Ishikawa (cell line): ENCODE results near the gene DIPK1C.

Source experiments
- CEBPB ChIP-seq: IDR thresholded peaks from 2 replicates; pipeline ENCODE4 v1.6.1; 2012
- CREB1 ChIP-seq: IDR thresholded peaks from 2 replicates; pipeline ENCODE4 v1.6.1; 2012; ENCODE audit warnings: low read depth
- EGR1 ChIP-seq: IDR thresholded peaks from 2 replicates; pipeline ENCODE4 v1.6.1; 2012
- EP300 ChIP-seq: IDR thresholded peaks from 2 replicates; pipeline ENCODE4 v1.6.1; 2012; ENCODE audit warnings: borderline replicate concordance
- FOXM1 ChIP-seq: IDR thresholded peaks from 2 replicates; pipeline ENCODE4 v1.6.1; 2012; ENCODE audit warnings: low read depth, borderline replicate concordance
- NFIC ChIP-seq: IDR thresholded peaks from 2 replicates; pipeline ENCODE4 v1.6.1; 2012
- RAD21 ChIP-seq: IDR thresholded peaks from 2 replicates; pipeline ENCODE4 v1.6.1; 2012; ENCODE audit warnings: low read depth
- TAF1 ChIP-seq: IDR thresholded peaks from 2 replicates; pipeline ENCODE4 v1.6.1; 2012; ENCODE audit warnings: low read depth, mild to moderate bottlenecking
- TCF12 ChIP-seq: IDR thresholded peaks from 2 replicates; pipeline ENCODE4 v1.6.1; 2012; ENCODE audit warnings: low read depth
- TEAD4 ChIP-seq: IDR thresholded peaks from 2 replicates; pipeline ENCODE4 v1.6.1; 2012
- USF1 ChIP-seq: IDR thresholded peaks from 2 replicates; pipeline ENCODE4 v1.6.1; 2012
- YY1 ChIP-seq: IDR thresholded peaks from 2 replicates; pipeline ENCODE4 v1.6.1; 2012; ENCODE audit warnings: low read depth
- ZBTB7A ChIP-seq: IDR thresholded peaks from 2 replicates; pipeline ENCODE4 v1.6.1; 2012; ENCODE audit warnings: low read depth
- TF ChIP-seq, protein P1 (sequence below): IDR thresholded peaks from 2 replicates; pipeline ENCODE4 v1.6.1; 2012
- TF ChIP-seq, protein P2 (sequence below): IDR thresholded peaks from 2 replicates; pipeline ENCODE4 v1.6.1; 2012; ENCODE audit warnings: low read depth, mild to moderate bottlenecking

The DIPK1C gene

GRCh38 chr18:74412116-74412880 is 44.8 kb downstream of the DIPK1C start:
- TF ChIP-seq EGR1 (no peak), USF1 (0 out of 2 replicates have a peak, but pooled peaks have one; percentile 20)

- TF ChIP-seq, protein P1, sequence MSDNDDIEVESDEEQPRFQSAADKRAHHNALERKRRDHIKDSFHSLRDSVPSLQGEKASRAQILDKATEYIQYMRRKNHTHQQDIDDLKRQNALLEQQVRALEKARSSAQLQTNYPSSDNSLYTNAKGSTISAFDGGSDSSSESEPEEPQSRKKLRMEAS, result no peak
- no peak for TF ChIP-seq EP300
- TF ChIP-seq TEAD4, result no peak
- no peak for TF ChIP-seq TCF12
- TF ChIP-seq NFIC, result no peak
Observed at GRCh38 chr18:74411475-74411874, 45.6 kb downstream of the DIPK1C start.

DNA sequence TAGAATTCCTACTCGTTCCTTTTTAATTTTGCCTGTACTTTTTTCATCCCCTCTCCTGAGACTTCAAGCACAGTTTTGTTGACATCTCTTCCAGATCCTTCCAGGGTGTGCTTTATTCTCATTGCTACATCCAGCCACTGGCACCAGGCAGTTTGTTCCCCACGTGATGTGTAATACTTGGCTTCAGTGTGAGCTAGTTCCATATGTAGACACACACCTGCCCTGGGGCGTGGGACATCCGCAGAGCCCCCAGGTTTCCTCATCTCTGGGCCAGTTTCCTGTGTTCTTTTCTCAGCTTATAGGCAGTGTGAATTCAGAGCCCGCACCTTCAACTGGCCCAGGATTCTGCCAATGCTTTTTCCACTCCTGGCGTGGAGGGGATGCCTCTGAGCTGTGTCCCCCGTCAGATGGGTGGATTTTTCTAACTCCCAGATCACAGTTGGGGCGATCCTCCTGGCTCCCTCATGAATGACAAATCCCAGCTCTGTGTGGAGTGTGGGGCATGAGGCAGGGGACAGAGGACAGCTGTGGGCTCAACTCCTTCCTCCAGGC is 46.6 kb downstream of the DIPK1C start:
- TF ChIP-seq TCF12 (no peak), FOXM1 (no peak), RAD21 (no peak), TAF1 (no peak), USF1 (no peak), CEBPB (no peak), NFIC (no peak), ZBTB7A (no peak), EP300 (no peak), CREB1 (no peak), TEAD4 (no peak), YY1 (no peak), EGR1 (no peak)
- TF ChIP-seq, protein P2, sequence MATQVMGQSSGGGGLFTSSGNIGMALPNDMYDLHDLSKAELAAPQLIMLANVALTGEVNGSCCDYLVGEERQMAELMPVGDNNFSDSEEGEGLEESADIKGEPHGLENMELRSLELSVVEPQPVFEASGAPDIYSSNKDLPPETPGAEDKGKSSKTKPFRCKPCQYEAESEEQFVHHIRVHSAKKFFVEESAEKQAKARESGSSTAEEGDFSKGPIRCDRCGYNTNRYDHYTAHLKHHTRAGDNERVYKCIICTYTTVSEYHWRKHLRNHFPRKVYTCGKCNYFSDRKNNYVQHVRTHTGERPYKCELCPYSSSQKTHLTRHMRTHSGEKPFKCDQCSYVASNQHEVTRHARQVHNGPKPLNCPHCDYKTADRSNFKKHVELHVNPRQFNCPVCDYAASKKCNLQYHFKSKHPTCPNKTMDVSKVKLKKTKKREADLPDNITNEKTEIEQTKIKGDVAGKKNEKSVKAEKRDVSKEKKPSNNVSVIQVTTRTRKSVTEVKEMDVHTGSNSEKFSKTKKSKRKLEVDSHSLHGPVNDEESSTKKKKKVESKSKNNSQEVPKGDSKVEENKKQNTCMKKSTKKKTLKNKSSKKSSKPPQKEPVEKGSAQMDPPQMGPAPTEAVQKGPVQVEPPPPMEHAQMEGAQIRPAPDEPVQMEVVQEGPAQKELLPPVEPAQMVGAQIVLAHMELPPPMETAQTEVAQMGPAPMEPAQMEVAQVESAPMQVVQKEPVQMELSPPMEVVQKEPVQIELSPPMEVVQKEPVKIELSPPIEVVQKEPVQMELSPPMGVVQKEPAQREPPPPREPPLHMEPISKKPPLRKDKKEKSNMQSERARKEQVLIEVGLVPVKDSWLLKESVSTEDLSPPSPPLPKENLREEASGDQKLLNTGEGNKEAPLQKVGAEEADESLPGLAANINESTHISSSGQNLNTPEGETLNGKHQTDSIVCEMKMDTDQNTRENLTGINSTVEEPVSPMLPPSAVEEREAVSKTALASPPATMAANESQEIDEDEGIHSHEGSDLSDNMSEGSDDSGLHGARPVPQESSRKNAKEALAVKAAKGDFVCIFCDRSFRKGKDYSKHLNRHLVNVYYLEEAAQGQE, result no peak
- TF ChIP-seq, protein P1, result no peak

GRCh38 chr18:74407888-74408287 is 49.2 kb downstream of the DIPK1C start:
- TF ChIP-seq RAD21, result no peak
- no peak for TF ChIP-seq TEAD4
- TF ChIP-seq, protein P2, result no peak

- TF ChIP-seq TCF12 (no peak), USF1 (no peak)
Observed at GRCh38 chr18:74402806-74403433, 54.2 kb downstream of the DIPK1C start.

GRCh38 chr18:74400813-74401212 is 56.3 kb downstream of the DIPK1C start:
- TF ChIP-seq, protein P2, result no peak
